Stimulated activated CD4-positive, alpha-beta T cell treated with anti-CD3 and anti-CD28 coated beads, Interleukin-2, amount 100 ng/mL, for 24 hours (primary cell): ENCODE results near the gene AHNAK2.
"Not testable (repeated sequence)": the region's sequence is repeated elsewhere in the genome, so short reads cannot be mapped to it uniquely, and the experiment has no call there.

Experiments
- DNase-seq, 2 donors: peaks; one replicate each; pipeline ENCODE4 v3.0.0-alpha.2; 2020

Gene AHNAK2

DNA sequence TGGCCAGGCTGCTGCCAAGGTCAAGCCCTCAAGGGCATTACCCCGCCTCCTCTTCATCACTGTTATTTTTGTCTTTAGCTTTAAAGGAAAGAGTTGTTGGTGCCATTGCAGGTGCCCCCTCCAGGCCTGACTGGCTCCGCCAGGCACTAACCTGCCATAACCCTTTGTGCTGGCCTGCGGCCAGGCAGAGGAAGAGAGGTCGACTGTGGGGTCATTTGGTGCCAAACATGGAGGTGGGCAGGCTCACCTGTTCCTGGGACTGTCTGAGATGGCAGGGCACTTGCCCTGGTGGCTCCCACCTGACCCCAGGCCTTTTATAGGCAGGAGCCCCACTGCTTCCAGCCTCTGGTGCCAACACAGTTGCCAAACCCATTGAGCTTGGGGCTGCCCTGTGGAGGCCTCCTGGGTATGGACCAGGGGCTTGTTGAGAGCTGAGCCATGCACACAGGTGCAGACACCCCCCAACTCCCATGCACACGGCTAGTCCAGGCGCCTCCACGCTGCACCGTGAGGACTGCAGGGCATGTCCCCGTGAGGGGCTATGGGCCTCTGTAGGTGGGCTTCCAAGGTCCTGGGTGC, 82.9 kb downstream of the AHNAK2 start:
- no peak for DNase-seq

- DNase-seq = no peak
Measured at GRCh38 chr14:104894331-104895206, 83.6 kb downstream of the AHNAK2 start.

DNA sequence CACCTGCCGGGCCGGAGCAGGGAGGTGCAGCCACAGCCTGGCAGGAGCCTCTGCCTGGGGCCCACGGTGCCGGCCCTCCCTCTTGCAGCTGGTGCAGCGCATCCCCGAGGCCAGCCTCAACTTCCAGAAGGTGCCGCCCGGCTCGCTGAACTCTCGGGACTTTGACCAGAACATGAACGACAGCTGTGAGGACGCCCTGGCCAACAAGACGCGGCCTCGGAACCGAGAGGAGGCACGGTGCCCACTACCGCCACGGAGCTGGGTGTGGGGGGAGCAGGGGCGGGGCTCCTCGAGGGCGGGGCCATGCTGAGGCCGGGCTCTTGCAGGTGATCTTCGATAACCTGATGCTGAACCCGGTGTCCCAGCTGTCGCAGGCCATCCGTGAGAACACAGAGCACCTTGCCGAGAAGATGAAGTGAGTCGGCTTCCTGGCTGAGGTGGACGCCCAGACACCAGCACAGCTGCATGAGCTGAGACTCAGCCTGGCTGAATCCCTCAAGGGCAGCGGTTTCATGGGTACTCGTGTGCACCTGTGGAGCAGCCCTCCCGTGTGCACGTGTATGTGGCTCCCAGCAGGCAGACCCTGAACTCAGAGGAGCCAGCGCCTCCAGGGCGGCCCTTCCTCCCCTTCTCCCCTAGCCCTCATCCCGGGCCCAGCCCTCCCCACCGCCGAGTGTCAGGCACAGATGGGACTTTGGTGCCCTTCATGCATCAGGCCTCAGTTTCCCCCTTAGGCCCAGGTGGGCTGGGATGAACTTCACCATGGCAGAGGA, 84.6 kb downstream of the AHNAK2 start:
- no peak for DNase-seq

DNA sequence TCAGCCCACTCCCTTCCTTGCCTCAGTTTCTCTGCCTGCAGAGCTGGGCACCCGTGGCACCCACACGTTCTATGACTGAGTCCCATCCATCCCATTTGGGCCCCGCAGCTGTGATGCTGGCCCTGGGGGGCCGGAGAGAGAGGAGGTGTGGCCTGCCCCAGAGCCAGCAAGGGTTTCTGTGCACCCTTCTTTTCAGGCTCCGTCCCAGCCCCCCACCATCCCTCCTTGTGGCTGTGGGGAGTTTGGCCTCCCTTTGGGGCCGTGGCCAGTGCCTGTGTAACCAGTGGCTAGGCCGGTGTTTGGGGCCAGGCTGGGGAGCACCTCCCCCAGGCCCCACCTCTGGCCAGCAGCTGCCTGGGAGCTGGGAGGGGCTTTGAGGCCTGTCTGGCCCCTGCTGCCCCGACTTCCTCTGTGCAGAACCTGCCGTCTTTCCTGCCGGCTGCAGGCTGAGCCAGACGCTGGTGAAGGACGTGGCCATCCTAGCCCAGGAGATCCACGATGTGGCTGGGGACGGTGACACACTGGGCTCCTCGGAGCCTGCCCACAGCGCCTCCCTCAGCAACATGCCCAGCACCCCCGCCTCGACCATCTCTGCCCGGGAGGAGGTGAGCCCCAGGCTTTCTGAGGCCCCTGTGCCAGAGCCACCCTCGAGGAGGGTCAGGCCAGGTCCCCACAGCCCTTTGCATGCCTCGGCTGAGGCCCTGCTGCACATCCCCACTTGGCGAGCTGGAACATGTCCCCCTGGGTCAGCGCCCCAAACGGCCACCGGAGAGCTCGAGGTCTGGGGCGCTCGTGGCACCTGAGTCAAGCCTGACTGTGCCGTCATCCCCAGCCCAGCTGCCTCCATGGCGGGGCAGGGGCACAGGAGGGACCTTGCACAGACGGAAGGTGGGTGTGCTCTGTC, 85.4 kb downstream of the AHNAK2 start:
- DNase-seq = no peak

GRCh38 chr14:104891664-104892530, 86.3 kb downstream of the AHNAK2 start:
- no peak for DNase-seq

DNA sequence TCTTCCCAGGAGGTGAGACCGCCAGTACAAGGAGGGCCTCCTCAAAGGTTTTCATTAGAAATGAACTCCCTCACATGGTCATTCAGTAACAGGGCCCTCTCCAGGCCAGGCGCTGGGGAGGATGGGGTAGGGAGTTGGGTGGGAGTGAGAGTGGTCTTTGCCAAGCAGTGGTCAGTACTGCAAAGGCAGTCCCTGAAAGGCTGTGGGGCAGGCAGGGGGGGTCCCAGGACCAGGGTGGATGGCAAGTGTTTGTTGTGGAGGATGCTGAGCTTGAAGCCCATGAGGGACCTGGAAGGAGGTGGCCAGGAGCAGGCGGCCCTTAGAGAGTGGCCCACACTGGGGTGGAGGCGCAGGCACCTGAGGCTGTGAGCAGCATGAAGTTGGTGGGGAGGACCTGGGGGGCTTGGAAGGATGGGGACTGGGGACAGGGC, 87.0 kb downstream of the AHNAK2 start:
- no peak for DNase-seq

GRCh38 chr14:104890292-104890691, 87.9 kb downstream of the AHNAK2 start:
- not testable (repeated sequence) for DNase-seq

DNA sequence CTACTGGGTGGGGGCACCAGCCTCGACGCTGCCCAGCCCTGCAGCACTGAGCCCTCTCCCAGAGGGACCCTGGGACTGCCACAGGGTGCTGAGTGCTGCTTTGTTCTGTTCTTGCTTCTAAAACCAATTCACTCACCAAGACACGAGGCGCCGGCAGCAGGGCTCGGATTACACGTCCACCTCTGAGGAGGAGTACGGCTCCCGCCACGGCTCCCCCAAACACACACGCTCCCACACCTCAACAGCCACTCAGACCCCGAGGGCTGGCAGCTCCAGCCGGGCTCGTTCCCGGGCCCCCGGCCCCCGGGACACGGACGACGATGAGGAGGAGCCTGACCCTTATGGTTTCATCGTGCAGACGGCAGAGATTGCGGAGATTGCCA, 88.8 kb downstream of the AHNAK2 start:
- DNase-seq = no peak

- no peak for DNase-seq
Measured at GRCh38 chr14:104888489-104889374, 89.4 kb downstream of the AHNAK2 start.

GRCh38 chr14:104887623-104888488, 90.3 kb downstream of the AHNAK2 start:
- DNase-seq = no peak
